A549 treated with CORT108297 at 1 μM for 4 hours (cell line): ENCODE data around the gene OR6K6. TPM values are rescaled to one million over a fixed set of nuclear protein-coding genes. Genes with fewer than 3 reads are reported as not detected.

Source experiments
- total RNA-seq: library from RNA; stranded (reverse); fragments of 200-300 nt; extraction: Qiagen RNA extraction; gene quantifications from 5 replicates; pipeline ENCODE4 v1.2.3, GENCODE V29; 2022

OR6K6 gene, protein sequence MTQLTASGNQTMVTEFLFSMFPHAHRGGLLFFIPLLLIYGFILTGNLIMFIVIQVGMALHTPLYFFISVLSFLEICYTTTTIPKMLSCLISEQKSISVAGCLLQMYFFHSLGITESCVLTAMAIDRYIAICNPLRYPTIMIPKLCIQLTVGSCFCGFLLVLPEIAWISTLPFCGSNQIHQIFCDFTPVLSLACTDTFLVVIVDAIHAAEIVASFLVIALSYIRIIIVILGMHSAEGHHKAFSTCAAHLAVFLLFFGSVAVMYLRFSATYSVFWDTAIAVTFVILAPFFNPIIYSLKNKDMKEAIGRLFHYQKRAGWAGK
- total RNA-seq: not detected in 5 replicates

DNA sequence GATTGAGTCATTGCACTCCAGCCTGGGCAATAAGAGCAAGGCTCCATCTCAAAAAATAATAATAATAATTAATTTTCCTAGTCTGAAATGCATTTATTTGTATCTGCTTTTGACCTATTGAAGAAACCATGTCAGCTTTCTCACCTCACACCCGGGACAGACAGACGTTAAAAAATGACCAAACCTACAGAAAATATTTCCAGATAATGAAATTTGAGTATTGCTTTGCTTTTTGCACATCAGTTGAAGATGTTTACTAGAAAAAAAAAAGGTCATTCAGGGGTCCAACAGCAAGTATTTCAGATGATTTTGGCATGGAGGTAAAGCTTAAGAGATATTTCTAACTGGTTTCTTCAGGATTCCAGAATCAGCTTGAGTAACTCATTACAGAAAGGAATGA, at the start of gene OR6K6:
Gene OR6K6 (plus strand): TSS at position 301 of the 400 bp plus-strand sequence. CDS start 168 bp downstream, outside the sequence.

GRCh38 chr1:158720620-158721019, 33.9 kb upstream of the OR6K6 start, which contains the start of gene OR6K3:
Gene OR6K3 (minus strand): TSS chr1:158720720. CDS start chr1:158718115, 2,605 bp downstream.

GRCh38 chr1:158771950-158772866, 17.7 kb downstream of the OR6K6 start, which contains the start of gene OR6N1:
Gene OR6N1 (minus strand): TSS chr1:158772195. CDS start chr1:158766682, 5,513 bp downstream.

DNA sequence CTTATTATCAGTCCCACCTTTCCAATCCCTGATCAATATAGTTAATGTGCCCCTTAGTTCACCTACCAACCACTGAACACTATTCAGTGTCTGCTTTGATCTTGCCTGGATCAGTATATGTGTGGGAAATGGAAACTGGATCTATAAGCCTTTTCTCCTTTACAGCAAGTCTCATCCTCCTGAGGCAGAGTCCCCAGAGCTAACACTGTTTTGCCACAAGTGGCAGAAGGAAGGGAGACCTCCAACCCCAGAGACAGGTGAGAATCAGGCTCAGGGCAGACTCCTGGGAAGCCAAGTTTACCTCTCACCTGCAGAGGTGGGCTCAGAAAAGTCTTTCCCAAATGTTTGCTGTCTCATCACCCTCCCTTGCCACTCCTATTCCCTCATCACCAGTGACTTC, 26.6 kb downstream of the OR6K6 start, which contains the start of gene OR6N2:
Gene OR6N2 (minus strand): TSS at position 101 of the 400 bp plus-strand sequence. CDS start 3,569 bp downstream, outside the sequence.

Other genes with a start within 250 kb of the OR6K6 start
- gene OR6Y1, start 200.3 kb upstream of the OR6K6 start, total RNA-seq: not detected in 5 replicates
- gene OR6P1, start 184.1 kb upstream of the OR6K6 start, total RNA-seq: not detected in 5 replicates
- gene OR10X1, start 174.8 kb upstream of the OR6K6 start, total RNA-seq: not detected in 5 replicates
- not detected in 5 replicates for gene OR10Z1, start 149.5 kb upstream of the OR6K6 start, total RNA-seq
- gene SPTA1, start 68.0 kb upstream of the OR6K6 start, total RNA-seq: not detected in 5 replicates
- not detected in 5 replicates for gene OR6K2, start 54.1 kb upstream of the OR6K6 start, total RNA-seq
- gene OR6K3, start 34.0 kb upstream of the OR6K6 start, total RNA-seq: not detected in 5 replicates
- not detected in 5 replicates for gene OR6N1, start 17.5 kb downstream of the OR6K6 start, total RNA-seq
- not detected in 5 replicates for gene OR6N2, start 26.5 kb downstream of the OR6K6 start, total RNA-seq
- not detected in 5 replicates for gene MNDA, start 76.6 kb downstream of the OR6K6 start, total RNA-seq
- not detected in 5 replicates for gene PYHIN1, start 176.8 kb downstream of the OR6K6 start, total RNA-seq